GM21529 (cell line): ENCODE data around the gene TUBB3.
"Not testable (repeated sequence)": the region's sequence is repeated elsewhere in the genome, so short reads cannot be mapped to it uniquely, and the experiment has no call there.

Experiments
- ATAC-seq: cut with Tn5 transposase; IDR thresholded peaks from one replicate; pipeline ENCODE4 v1.9.1; 2021; ENCODE audit not compliant: unreplicated experiment

The TUBB3 gene

GRCh38 chr16:89900885-89901284 is 22.3 kb upstream of the TUBB3 start:
- ATAC-seq: no peak

- ATAC-seq: no peak
Measured at GRCh38 chr16:89902980-89903379, 20.2 kb upstream of the TUBB3 start.

GRCh38 chr16:89903908-89904515 is 19.1 kb upstream of the TUBB3 start:
- ATAC-seq: no peak

GRCh38 chr16:89904606-89905510 is 18.3 kb upstream of the TUBB3 start:
- ATAC-seq: no peak

GRCh38 chr16:89905511-89906139 is 17.5 kb upstream of the TUBB3 start:
- no peak for ATAC-seq

- no peak for ATAC-seq
Measured at GRCh38 chr16:89906140-89907025, 16.8 kb upstream of the TUBB3 start.

- no peak for ATAC-seq
Measured at GRCh38 chr16:89907055-89907814, 15.9 kb upstream of the TUBB3 start.

GRCh38 chr16:89908236-89908635 is 14.9 kb upstream of the TUBB3 start:
- ATAC-seq: no peak

GRCh38 chr16:89909777-89910716 is 13.1 kb upstream of the TUBB3 start:
- no peak for ATAC-seq

GRCh38 chr16:89910717-89911354 is 12.3 kb upstream of the TUBB3 start:
- ATAC-seq: no peak

GRCh38 chr16:89911375-89911774 is 11.8 kb upstream of the TUBB3 start:
- no peak for ATAC-seq

GRCh38 chr16:89912143-89912542 is 11.0 kb upstream of the TUBB3 start:
- no peak for ATAC-seq

- ATAC-seq: no peak
Measured at GRCh38 chr16:89912627-89913026, 10.5 kb upstream of the TUBB3 start.

- ATAC-seq: no peak
Measured at GRCh38 chr16:89913408-89914387, 9.4 kb upstream of the TUBB3 start.

- not testable (repeated sequence) for ATAC-seq
Measured at GRCh38 chr16:89914642-89915285, 8.4 kb upstream of the TUBB3 start.

- ATAC-seq: no peak
Measured at GRCh38 chr16:89915303-89916232, 7.6 kb upstream of the TUBB3 start.
